ENCODE results near the gene LY86. TPM values are rescaled to one million over a fixed set of nuclear protein-coding genes. Genes with fewer than 3 reads are reported as not detected.

The LY86 gene
- total RNA-seq, 1 donor from 2014 or later = not detected

DNA sequence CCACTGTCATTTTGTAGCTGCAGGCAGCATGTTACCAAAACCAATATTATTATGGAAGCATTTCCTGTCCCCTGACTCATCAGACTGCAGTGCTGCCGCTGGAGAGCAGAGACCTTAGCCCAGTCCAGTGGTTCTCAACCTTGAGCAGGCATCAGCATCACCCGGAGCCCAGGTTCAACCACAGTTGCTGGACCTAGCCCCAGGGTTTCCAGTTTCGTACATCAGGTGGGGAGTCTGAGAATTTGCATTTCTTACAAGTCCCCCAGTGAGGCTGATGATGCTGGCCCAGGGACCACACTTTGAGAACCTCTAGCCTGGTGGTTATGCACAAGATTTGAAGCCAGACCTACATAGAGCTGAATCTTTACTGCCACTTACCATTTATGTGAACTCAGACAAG is 47.3 kb downstream of the LY86 start:
- Mint-ChIP-seq H3K4me3 (no peak overlapping the region), H3K36me3 (no peaks in the 10 kb centered on the region), H3K27ac (no peak overlapping the region), H3K9me3 (no peaks in the 10 kb centered on the region), H3K27me3 (ENCODE audit: low read depth) (no peaks in the 10 kb centered on the region), H3K4me1 (peaks cover 46% of the 10 kb centered on the region)
- no peak for DNase-seq (ENCODE audit: low spot score in 2 of 2, unreplicated experiment in 2 of 2)
- TF ChIP-seq, protein P1, sequence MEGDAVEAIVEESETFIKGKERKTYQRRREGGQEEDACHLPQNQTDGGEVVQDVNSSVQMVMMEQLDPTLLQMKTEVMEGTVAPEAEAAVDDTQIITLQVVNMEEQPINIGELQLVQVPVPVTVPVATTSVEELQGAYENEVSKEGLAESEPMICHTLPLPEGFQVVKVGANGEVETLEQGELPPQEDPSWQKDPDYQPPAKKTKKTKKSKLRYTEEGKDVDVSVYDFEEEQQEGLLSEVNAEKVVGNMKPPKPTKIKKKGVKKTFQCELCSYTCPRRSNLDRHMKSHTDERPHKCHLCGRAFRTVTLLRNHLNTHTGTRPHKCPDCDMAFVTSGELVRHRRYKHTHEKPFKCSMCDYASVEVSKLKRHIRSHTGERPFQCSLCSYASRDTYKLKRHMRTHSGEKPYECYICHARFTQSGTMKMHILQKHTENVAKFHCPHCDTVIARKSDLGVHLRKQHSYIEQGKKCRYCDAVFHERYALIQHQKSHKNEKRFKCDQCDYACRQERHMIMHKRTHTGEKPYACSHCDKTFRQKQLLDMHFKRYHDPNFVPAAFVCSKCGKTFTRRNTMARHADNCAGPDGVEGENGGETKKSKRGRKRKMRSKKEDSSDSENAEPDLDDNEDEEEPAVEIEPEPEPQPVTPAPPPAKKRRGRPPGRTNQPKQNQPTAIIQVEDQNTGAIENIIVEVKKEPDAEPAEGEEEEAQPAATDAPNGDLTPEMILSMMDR (IDR thresholded peaks at IDR 0.05; ENCODE audit: unreplicated experiment) = no peak

DNA sequence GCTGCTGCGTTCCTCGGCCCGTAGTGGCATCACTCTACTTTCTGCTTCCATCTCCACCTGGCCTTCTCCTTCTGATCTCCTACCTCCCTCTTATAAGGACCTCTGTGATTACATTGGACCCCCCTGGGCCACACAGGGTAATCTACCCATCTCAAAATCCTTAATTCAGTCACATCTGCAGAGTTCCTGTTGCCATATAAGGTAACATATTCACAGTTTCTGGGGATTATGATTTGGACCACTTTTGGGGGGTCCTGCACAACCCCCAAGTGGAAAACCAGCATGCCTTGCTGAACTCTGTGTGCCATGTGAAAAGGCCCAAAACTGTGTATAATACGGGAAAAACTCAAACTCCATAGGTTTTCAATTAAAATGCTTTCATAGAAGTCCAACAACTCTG is 51.1 kb downstream of the LY86 start:
- no peaks in the 10 kb centered on the region for H3K36me3 Mint-ChIP-seq
- no peak overlapping the region for H3K4me3 Mint-ChIP-seq
- TF ChIP-seq, protein P1 (IDR thresholded peaks at IDR 0.05; ENCODE audit: unreplicated experiment) = no peak
- no peaks in the 10 kb centered on the region for H3K9me3 Mint-ChIP-seq
- DNase-seq (ENCODE audit: low spot score in 2 of 2, unreplicated experiment in 2 of 2) = no peak
- H3K27me3 Mint-ChIP-seq (ENCODE audit: low read depth) = peaks cover 10% of the 10 kb centered on the region
- no peak overlapping the region for H3K27ac Mint-ChIP-seq
- peaks cover 20% of the 10 kb centered on the region for H3K4me1 Mint-ChIP-seq

DNA sequence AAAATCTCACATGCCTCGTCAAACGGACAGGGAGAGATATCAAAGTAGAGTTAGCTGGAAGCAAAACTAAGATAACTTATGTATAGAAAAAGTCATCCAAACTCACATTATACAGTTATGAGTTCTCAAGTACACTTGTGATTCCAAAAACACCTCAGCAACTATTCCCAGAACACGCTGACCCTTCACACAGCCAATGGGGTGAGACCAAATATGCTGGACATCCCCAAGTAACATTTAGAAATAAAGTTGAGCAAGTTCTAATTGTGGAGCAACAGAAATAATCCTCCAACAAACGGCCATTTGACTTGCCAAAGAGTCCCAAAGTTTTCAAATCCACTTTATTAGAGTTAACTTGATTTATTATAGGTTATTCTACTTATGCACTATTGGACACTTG is 52.4 kb downstream of the LY86 start:
- Mint-ChIP-seq H3K27ac (no peak overlapping the region), H3K4me1 (peaks cover 12% of the 10 kb centered on the region), H3K4me3 (no peak overlapping the region), H3K27me3 (ENCODE audit: low read depth) (peaks cover 16% of the 10 kb centered on the region), H3K36me3 (no peaks in the 10 kb centered on the region), H3K9me3 (no peaks in the 10 kb centered on the region)
- no peak for DNase-seq (ENCODE audit: low spot score in 2 of 2, unreplicated experiment in 2 of 2)
- TF ChIP-seq, protein P1 (IDR thresholded peaks at IDR 0.05; ENCODE audit: unreplicated experiment) = no peak

DNA sequence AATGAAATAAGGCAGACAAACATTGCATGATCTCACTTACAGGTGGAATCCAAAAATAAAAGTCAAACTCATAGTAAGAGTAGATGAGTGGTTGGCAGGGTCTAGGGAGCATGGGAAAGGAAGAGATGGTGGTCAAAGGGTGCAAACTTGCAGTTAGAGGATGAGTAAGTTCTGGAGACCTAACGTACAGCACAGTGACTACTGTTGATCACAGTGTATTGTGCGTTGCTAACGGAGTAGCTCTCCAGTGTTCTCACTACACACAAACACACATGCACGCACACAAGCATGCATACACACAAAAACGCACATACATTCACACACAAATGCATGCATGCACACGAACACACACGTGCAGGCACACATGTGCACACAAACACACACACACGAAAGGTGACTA is 54.9 kb downstream of the LY86 start:
- Mint-ChIP-seq H3K4me1 (no peaks in the 10 kb centered on the region), H3K4me3 (no peak overlapping the region), H3K27me3 (ENCODE audit: low read depth) (peaks cover 16% of the 10 kb centered on the region), H3K36me3 (no peaks in the 10 kb centered on the region), H3K9me3 (no peaks in the 10 kb centered on the region), H3K27ac (no peak overlapping the region)
- no peak for DNase-seq (ENCODE audit: low spot score in 2 of 2, unreplicated experiment in 2 of 2)
- TF ChIP-seq, protein P1 (IDR thresholded peaks at IDR 0.05; ENCODE audit: unreplicated experiment) = no peak

DNA sequence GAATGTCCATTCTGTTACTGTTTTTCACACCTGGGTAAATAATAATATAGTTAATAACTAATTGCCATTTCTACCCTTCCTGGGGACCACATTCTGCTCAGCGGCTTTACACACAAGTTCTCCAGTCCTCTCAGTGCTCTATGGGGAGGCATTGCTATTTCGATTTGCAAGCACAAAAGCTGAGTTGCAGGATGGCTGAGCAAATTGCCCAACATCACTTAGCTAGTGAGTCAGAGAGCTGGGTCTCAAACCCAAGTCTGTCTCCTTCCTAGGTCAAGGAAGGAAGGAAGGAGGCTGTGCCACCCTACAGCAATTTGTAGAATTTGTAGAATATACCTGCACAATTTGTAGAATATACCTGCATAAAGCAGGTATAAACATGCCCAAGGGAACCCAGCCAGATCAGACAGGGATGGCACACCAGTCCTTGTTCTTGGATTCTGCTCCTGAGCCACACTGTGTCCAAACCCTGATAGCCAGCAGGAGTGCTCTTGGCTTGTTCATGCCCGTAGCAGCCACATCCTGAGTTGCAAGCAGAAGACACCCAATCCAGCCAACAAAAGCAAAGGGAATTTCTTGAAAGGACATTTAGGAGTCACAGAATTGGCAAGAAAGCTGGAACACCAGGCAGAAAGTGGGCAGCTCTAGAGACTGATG is 56.9 kb downstream of the LY86 start:
- H3K4me3 Mint-ChIP-seq = no peak overlapping the region
- H3K4me1 Mint-ChIP-seq = no peaks in the 10 kb centered on the region
- H3K36me3 Mint-ChIP-seq = no peaks in the 10 kb centered on the region
- no peak for DNase-seq (ENCODE audit: low spot score in 2 of 2, unreplicated experiment in 2 of 2)
- TF ChIP-seq, protein P1 (IDR thresholded peaks at IDR 0.05; ENCODE audit: unreplicated experiment) = no peak
- peaks cover 16% of the 10 kb centered on the region for H3K27me3 Mint-ChIP-seq (ENCODE audit: low read depth)
- H3K9me3 Mint-ChIP-seq = no peaks in the 10 kb centered on the region
- H3K27ac Mint-ChIP-seq = no peak overlapping the region

DNA sequence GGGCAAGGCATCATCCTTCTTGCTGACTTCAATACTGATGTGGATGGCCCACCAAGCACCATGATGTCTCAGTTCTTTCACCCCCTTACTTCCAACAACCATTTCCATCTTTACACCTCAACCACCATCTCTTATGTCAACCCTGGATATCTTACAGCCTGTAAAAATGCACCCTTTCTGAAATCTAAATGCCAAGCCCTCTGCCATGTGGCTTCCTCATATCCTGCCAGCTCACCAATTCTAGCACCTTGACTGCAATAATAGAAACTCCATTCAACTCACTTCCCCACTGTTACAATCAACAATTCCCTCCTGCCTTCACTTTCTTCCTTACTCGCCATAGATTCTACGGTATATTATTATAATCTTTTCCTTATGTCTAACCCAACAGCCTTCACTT is 57.9 kb downstream of the LY86 start:
- Mint-ChIP-seq H3K4me1 (no peaks in the 10 kb centered on the region), H3K36me3 (no peaks in the 10 kb centered on the region), H3K9me3 (peaks cover 3% of the 10 kb centered on the region), H3K27ac (no peak overlapping the region), H3K4me3 (no peak overlapping the region), H3K27me3 (ENCODE audit: low read depth) (peaks cover 16% of the 10 kb centered on the region)
- TF ChIP-seq, protein P1 (IDR thresholded peaks at IDR 0.05; ENCODE audit: unreplicated experiment) = no peak
- no peak for DNase-seq (ENCODE audit: low spot score in 2 of 2, unreplicated experiment in 2 of 2)

Data from mesothelial cell of epicardium (in vitro differentiated cells).